HEK293T (cell line): Measurements from ENCODE around the gene HSBP1.

ENCODE experiments used
- CTCF ChIA-PET: fragments of 350-600 bp; formaldehyde crosslinking; extraction: SDS; loops from one replicate; lab custom pipeline; 2021; ENCODE audit warnings: antibody characterized with exemption, inconsistent platforms; lab: Yijun Ruan, JAX
- POLR2A ChIA-PET: fragments of 350-600 bp; formaldehyde crosslinking; extraction: SDS; loops from one replicate; lab custom pipeline; 2020; ENCODE audit warnings: antibody characterized with exemption, inconsistent platforms; lab: Yijun Ruan, JAX
- DNase-seq: peaks from one replicate; pipeline ENCODE4 v3.0.0; 2012; ENCODE audit warnings: mixed read lengths; ENCODE audit errors: extremely low spot score
- ARNT ChIP-seq: fragments of 450-650 bp; IDR thresholded peaks from 2 replicates; pipeline ENCODE4 v1.6.1; 2017; ENCODE audit warnings: mild to moderate bottlenecking
- BHLHE40 ChIP-seq: fragments of 450-650 bp; IDR thresholded peaks from 2 replicates; pipeline ENCODE4 v1.6.1; 2016; ENCODE audit warnings: mild to moderate bottlenecking, moderate library complexity, borderline replicate concordance
- CTBP1 ChIP-seq: fragments of 450-650 bp; IDR thresholded peaks from 2 replicates; pipeline ENCODE4 v1.6.1; 2016; ENCODE audit warnings: borderline replicate concordance
- ELF4 ChIP-seq: fragments of 450-650 bp; IDR thresholded peaks from 2 replicates; pipeline ENCODE4 v1.6.1; 2017; ENCODE audit warnings: antibody characterized with exemption
- FOXA1 ChIP-seq: fragments of 450-650 bp; IDR thresholded peaks from 2 replicates; pipeline ENCODE4 v1.6.1; 2016; ENCODE audit warnings: mild to moderate bottlenecking
- FOXK2 ChIP-seq: fragments of 450-650 bp; IDR thresholded peaks from 2 replicates; pipeline ENCODE4 v1.6.1; 2016; ENCODE audit warnings: mild to moderate bottlenecking
- FOXM1 ChIP-seq: fragments of 450-650 bp; IDR thresholded peaks from 2 replicates; pipeline ENCODE4 v1.6.1; 2017; ENCODE audit warnings: mild to moderate bottlenecking, borderline replicate concordance
- HDGF ChIP-seq: fragments of 450-650 bp; IDR thresholded peaks from 2 replicates; pipeline ENCODE4 v1.6.1; 2017; ENCODE audit warnings: antibody characterized with exemption, borderline replicate concordance
- L3MBTL2 ChIP-seq: fragments of 450-650 bp; conservative IDR thresholded peaks from 2 replicates; pipeline ENCODE4 v1.6.1; 2016; ENCODE audit warnings: mild to moderate bottlenecking
- LEF1 ChIP-seq: fragments of 450-650 bp; IDR thresholded peaks from 2 replicates; pipeline ENCODE4 v1.6.1; 2017; ENCODE audit warnings: mild to moderate bottlenecking, borderline replicate concordance
- NFRKB ChIP-seq: fragments of 450-650 bp; IDR thresholded peaks from 2 replicates; pipeline ENCODE4 v1.6.1; 2016; ENCODE audit warnings: mild to moderate bottlenecking, moderate library complexity
- PKNOX1 ChIP-seq: fragments of 450-650 bp; IDR thresholded peaks from 2 replicates; pipeline ENCODE4 v1.6.1; 2016
- SP1 ChIP-seq: fragments of 450-650 bp; IDR thresholded peaks from 2 replicates; pipeline ENCODE4 v1.6.1; 2017
- SUZ12 ChIP-seq: fragments of 450-650 bp; IDR thresholded peaks from 2 replicates; pipeline ENCODE4 v1.6.1; 2016; ENCODE audit warnings: mild to moderate bottlenecking
- TARDBP ChIP-seq: fragments of 450-650 bp; IDR thresholded peaks from 2 replicates; pipeline ENCODE4 v1.6.1; 2016
- ZNF384 ChIP-seq: fragments of 450-650 bp; IDR thresholded peaks from 2 replicates; pipeline ENCODE4 v1.6.1; 2016

Gene HSBP1

GRCh38 chr16:83830091-83830768 is 22.5 kb downstream of the HSBP1 start:
- POLR2A ChIA-PET = no interaction called here

GRCh38 chr16:83830769-83831455 is 23.1 kb downstream of the HSBP1 start:
- CTCF ChIA-PET = no interaction called here
- TF ChIP-seq SP1 = no peak
- no peak for TF ChIP-seq FOXM1
- TF ChIP-seq PKNOX1 = no peak
- TF ChIP-seq BHLHE40 = no peak
- POLR2A ChIA-PET = no interaction called here
- no peak for DNase-seq

More at GRCh38 chr16:83830091-83830768, 22.5 kb downstream of the HSBP1 start:
- DNase-seq = no peak
- TF ChIP-seq LEF1 (no peak), ELF4 (no peak), FOXK2 (no peak), SUZ12 (no peak), SP1 (no peak), TARDBP (no peak), BHLHE40 (no peak), HDGF (no peak), ARNT (no peak), ZNF384 (no peak), FOXA1 (no peak), FOXM1 (no peak), NFRKB (no peak), PKNOX1 (no peak), L3MBTL2 (no peak)
- CTCF ChIA-PET = no interaction called here

- ChIA-PET POLR2A (no interaction called here), CTCF (no interaction called here)
- no peak for TF ChIP-seq ELF4
- TF ChIP-seq LEF1 = no peak
- no peak for TF ChIP-seq HDGF
- TF ChIP-seq FOXK2 = no peak
- TF ChIP-seq ZNF384 = no peak
- TF ChIP-seq BHLHE40 = no peak
- TF ChIP-seq FOXM1 = no peak
- TF ChIP-seq SUZ12 = no peak
- TF ChIP-seq ARNT = no peak
- no peak for DNase-seq
Observed at GRCh38 chr16:83831456-83831987, 23.7 kb downstream of the HSBP1 start.

- CTCF ChIA-PET = no interaction called here
- TF ChIP-seq L3MBTL2 = no peak
- no peak for TF ChIP-seq SUZ12
- no peak for TF ChIP-seq LEF1
- TF ChIP-seq ARNT = no peak
- TF ChIP-seq FOXK2 = no peak
- TF ChIP-seq ZNF384 = no peak
- no peak for TF ChIP-seq HDGF
- DNase-seq = no peak
- POLR2A ChIA-PET = no interaction called here
Observed at GRCh38 chr16:83833921-83834320, 26.1 kb downstream of the HSBP1 start.

GRCh38 chr16:83835586-83836566 is 28.1 kb downstream of the HSBP1 start:
- CTCF ChIA-PET = interaction anchor here (0.7 kb wide), 1 partner anchor 9 kb away, joined by 3 read pairs; no protein-coding TSS in a partner anchor
- POLR2A ChIA-PET = no interaction called here
- no peak for DNase-seq
- TF ChIP-seq CTBP1 (no peak), FOXM1 (no peak), NFRKB (no peak), L3MBTL2 (no peak), FOXK2 (no peak), SP1 (no peak), SUZ12 (no peak), ARNT (no peak), FOXA1 (no peak), LEF1 (no peak), TARDBP (no peak), BHLHE40 (no peak), ELF4 (no peak), HDGF (no peak), PKNOX1 (no peak), ZNF384 (no peak)
